ENCODE measurements around the gene ZDHHC14. TPM values are rescaled to one million over a fixed set of nuclear protein-coding genes. Genes with fewer than 3 reads are reported as not detected.

The ZDHHC14 gene
- total RNA-seq, 1 experiment from 2014 or later = 1.7 TPM

DNA sequence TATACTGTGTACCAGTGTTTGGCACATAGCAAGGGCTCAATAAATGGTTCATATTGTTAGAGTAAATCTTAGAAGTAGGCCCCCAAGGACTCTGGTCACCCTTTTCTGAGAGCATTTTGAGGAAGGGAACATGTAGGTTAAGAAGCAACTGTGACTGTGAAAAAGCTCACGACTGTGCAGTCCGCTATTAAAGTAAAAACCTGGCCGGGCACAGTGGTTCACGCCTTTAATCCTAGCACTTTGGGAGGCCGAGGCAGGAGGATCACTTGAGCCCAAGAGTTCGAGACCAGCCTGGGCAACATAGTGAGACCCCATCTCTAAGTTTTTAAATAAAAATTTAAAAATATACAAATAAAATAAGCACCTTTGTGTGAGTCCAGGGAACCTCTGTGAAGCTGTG lies 5.0 kb downstream of the ZDHHC14 start:
- Histone ChIP-seq H3K79me1 (ENCODE audit: insufficient read depth, low read depth, low read length, poor library complexity, severe bottlenecking) (no peaks in the 10 kb centered on the region), H4K91ac (ENCODE audit: insufficient read length, low read depth, low read length) (no peak overlapping the region), H2AFZ (ENCODE audit: low read length) (no peak overlapping the region), H2BK120ac (ENCODE audit: low read depth, low read length, poor library complexity, severe bottlenecking) (no peak overlapping the region), H3K79me2 (ENCODE audit: insufficient read depth, low read length) (no peaks in the 10 kb centered on the region), H2AK5ac (ENCODE audit: insufficient read length, low read length) (no peak overlapping the region), H3K27ac (ENCODE audit: insufficient read length, low read depth, low read length) (no peak overlapping the region), H3K9me3 (ENCODE audit: control insufficient read depth, low read depth, low read length) (no peaks in the 10 kb centered on the region), H2BK12ac (ENCODE audit: insufficient read length, low read depth, low read length) (no peak overlapping the region), H4K20me1 (ENCODE audit: control insufficient read depth, insufficient read depth, insufficient read length) (no peaks in the 10 kb centered on the region), H3K9ac (ENCODE audit: extremely low read depth, insufficient read length, low read length) (no peak overlapping the region), H3K4me2 (ENCODE audit: insufficient read depth, insufficient read length, low read length) (no peak overlapping the region), H4K8ac (replicated peaks; ENCODE audit: insufficient read length, low read depth, low read length) (no peak overlapping the region), H3K23me2 (ENCODE audit: insufficient read length, low read depth, low read length, poor library complexity, severe bottlenecking) (peaks cover 7% of the 10 kb centered on the region), H3T11ph (ENCODE audit: low read length) (no peak overlapping the region), H2BK5ac (ENCODE audit: insufficient read length, low read length) (no peak overlapping the region), H4K5ac (ENCODE audit: insufficient read length, low read depth, low read length) (no peak overlapping the region), H3K4ac (ENCODE audit: low read depth, low read length) (no peak overlapping the region), H2BK15ac (ENCODE audit: low read depth, low read length) (no peak overlapping the region), H2BK20ac (ENCODE audit: low read depth, low read length, poor library complexity, severe bottlenecking) (no peak overlapping the region), H3K56ac (ENCODE audit: insufficient read length, low read depth, low read length) (no peak overlapping the region), H3K18ac (ENCODE audit: insufficient read length, low read depth, low read length) (no peak overlapping the region), H3K4me1 (ENCODE audit: insufficient read depth, low read length) (no peaks in the 10 kb centered on the region), H3K14ac (ENCODE audit: insufficient read depth, low read length) (no peak overlapping the region), H3K27me3 (ENCODE audit: insufficient read depth, low read length) (peaks cover 7% of the 10 kb centered on the region; the same call in 1 of the 2 replicates), H3K23ac (ENCODE audit: insufficient read length, low read depth, low read length) (no peak overlapping the region)
- H3K36me3 Mint-ChIP-seq (ENCODE audit: insufficient read depth in 1 of 3, low read depth in 3 of 3) = peaks cover 11 to 17% (median 12%) of the 10 kb centered on the region in 3 experiments
- WGBS (ENCODE audit: extremely low coverage, insufficient read length, low lambda C conversion rate) = no CpG with 5 or more reads among the region's 6 CpGs
- no peak for DNase-seq
- peaks cover 21 to 23% of the 10 kb centered on the region in 2 experiments for H3K9me3 Mint-ChIP-seq
- TF ChIP-seq, protein P1, sequence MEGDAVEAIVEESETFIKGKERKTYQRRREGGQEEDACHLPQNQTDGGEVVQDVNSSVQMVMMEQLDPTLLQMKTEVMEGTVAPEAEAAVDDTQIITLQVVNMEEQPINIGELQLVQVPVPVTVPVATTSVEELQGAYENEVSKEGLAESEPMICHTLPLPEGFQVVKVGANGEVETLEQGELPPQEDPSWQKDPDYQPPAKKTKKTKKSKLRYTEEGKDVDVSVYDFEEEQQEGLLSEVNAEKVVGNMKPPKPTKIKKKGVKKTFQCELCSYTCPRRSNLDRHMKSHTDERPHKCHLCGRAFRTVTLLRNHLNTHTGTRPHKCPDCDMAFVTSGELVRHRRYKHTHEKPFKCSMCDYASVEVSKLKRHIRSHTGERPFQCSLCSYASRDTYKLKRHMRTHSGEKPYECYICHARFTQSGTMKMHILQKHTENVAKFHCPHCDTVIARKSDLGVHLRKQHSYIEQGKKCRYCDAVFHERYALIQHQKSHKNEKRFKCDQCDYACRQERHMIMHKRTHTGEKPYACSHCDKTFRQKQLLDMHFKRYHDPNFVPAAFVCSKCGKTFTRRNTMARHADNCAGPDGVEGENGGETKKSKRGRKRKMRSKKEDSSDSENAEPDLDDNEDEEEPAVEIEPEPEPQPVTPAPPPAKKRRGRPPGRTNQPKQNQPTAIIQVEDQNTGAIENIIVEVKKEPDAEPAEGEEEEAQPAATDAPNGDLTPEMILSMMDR (conservative IDR thresholded peaks at IDR 0.05) = no peak
- peaks cover 26% of the 10 kb centered on the region for H3K27me3 Mint-ChIP-seq (ENCODE audit: low read depth)
- no peak overlapping the region for H3K27ac Mint-ChIP-seq
- peaks cover 8 to 9% of the 10 kb centered on the region in 2 experiments; a peak in 3 of 4 replicates for H3K4me1 Mint-ChIP-seq
- no peak overlapping the region for H3K4me3 Mint-ChIP-seq

Measured in H9 (cell line).